SK-N-SH (cell line): ENCODE data around the gene CC2D2A.

ENCODE experiments used
- FOXJ3 ChIP-seq: sonication (generic); formaldehyde crosslinking; IDR thresholded peaks from 2 replicates; pipeline ENCODE4 v1.5.1; 2020; ENCODE audit warnings: mild to moderate bottlenecking, missing genetic modification reagents
- FOXM1 ChIP-seq: IDR thresholded peaks from 2 replicates; pipeline ENCODE4 v1.4.0; 2012; ENCODE audit warnings: low read depth, mild to moderate bottlenecking
- GATA2 ChIP-seq: sonication (generic); formaldehyde crosslinking; IDR thresholded peaks from 2 replicates; pipeline ENCODE4 v1.5.0; 2020; ENCODE audit warnings: mild to moderate bottlenecking, missing genetic modification reagents
- POLR2AphosphoS5 ChIP-seq: IDR thresholded peaks from 2 replicates; pipeline ENCODE4 v1.6.1; 2012; ENCODE audit warnings: low read depth, low read length
- RAD21 ChIP-seq: IDR thresholded peaks from 2 replicates; pipeline ENCODE4 v1.6.1; 2012; ENCODE audit warnings: mild to moderate bottlenecking, low read length
- TCF12 ChIP-seq: IDR thresholded peaks from 2 replicates; pipeline ENCODE4 v1.4.0; 2012
- TEAD4 ChIP-seq: IDR thresholded peaks from 2 replicates; pipeline ENCODE4 v1.4.0; 2012; ENCODE audit warnings: mild to moderate bottlenecking, borderline replicate concordance; ENCODE audit not compliant: insufficient read depth
- ZBTB33 ChIP-seq: IDR thresholded peaks from 2 replicates; pipeline ENCODE4 v1.4.0; 2012; ENCODE audit warnings: low read depth, borderline replicate concordance
- TF ChIP-seq, protein P1 (sequence below): fragments of 200-600 bp; sonication (generic); IDR thresholded peaks from 2 replicates; pipeline ENCODE4 v1.6.1; 2017; ENCODE audit warnings: antibody characterized with exemption, mild to moderate bottlenecking, moderate library complexity

- TF ChIP-seq ZBTB33 (no peak), POLR2AphosphoS5 (no peak), TEAD4 (no peak), FOXM1 (no peak), FOXJ3 (no peak), TCF12 (no peak), RAD21 (no peak), GATA2 (no peak)
- TF ChIP-seq, protein P1, sequence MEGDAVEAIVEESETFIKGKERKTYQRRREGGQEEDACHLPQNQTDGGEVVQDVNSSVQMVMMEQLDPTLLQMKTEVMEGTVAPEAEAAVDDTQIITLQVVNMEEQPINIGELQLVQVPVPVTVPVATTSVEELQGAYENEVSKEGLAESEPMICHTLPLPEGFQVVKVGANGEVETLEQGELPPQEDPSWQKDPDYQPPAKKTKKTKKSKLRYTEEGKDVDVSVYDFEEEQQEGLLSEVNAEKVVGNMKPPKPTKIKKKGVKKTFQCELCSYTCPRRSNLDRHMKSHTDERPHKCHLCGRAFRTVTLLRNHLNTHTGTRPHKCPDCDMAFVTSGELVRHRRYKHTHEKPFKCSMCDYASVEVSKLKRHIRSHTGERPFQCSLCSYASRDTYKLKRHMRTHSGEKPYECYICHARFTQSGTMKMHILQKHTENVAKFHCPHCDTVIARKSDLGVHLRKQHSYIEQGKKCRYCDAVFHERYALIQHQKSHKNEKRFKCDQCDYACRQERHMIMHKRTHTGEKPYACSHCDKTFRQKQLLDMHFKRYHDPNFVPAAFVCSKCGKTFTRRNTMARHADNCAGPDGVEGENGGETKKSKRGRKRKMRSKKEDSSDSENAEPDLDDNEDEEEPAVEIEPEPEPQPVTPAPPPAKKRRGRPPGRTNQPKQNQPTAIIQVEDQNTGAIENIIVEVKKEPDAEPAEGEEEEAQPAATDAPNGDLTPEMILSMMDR = no peak
Measured at GRCh38 chr4:15556511-15557092, 86.9 kb downstream of the CC2D2A start.
